Keratinocyte (primary cell): Measurements from ENCODE around the gene DDAH1.

Source experiments
- CTCF ChIP-seq, 3 experiments: IDR thresholded peaks in 1 of 3; conservative IDR thresholded peaks in 1 of 3; optimal IDR thresholded peaks in 1 of 3; 2 replicates in 2 of 3; 3 replicates in 1 of 3; pipeline versions ENCODE3 to v1.5.1; 2011; ENCODE audit warnings: low read length in 3 of 3, mild to moderate bottlenecking in 3 of 3, moderate library complexity in 2 of 3, control low read depth in 1 of 3, inconsistent platforms in 1 of 3; ENCODE audit not compliant: insufficient read depth in 2 of 3; ENCODE audit errors: extremely low read depth in 1 of 3
- EZH2 ChIP-seq: IDR thresholded peaks from one replicate; pipeline ENCODE4 v1.6.1; 2012; ENCODE audit warnings: inconsistent platforms, mild to moderate bottlenecking, low read length, moderate library complexity

- TF ChIP-seq CTCF (optimal IDR thresholded peaks at IDR 0.05 in 1 of 3, IDR thresholded peaks at IDR 0.05 in 1 of 3, conservative IDR thresholded peaks at IDR 0.05 in 1 of 3; ENCODE audit: extremely low read depth in 1 of 3, insufficient read depth in 2 of 3, low read length in 3 of 3) (no peak), EZH2 (no peak)
Measured at GRCh38 chr1:85411567-85412305, 53.2 kb downstream of the DDAH1 start.
